A172 (cell line): Measurements from ENCODE around the gene SERP2. TPM values are rescaled to one million over a fixed set of nuclear protein-coding genes. Genes with fewer than 3 reads are reported as not detected.

Source experiments
- DNase-seq: peaks from one replicate; pipeline ENCODE4 v3.0.0-alpha.2; 2015; ENCODE audit warnings: low spot score
- total RNA-seq: library from RNA; depleted of rRNA; stranded (reverse); fragments of >200 nt; shearing (Covaris generic); gene quantifications from 2 replicates; pipeline ENCODE4 v1.2.3, GENCODE V29; 2014

SERP2 gene
- total RNA-seq, 1 experiment from 2014 or later = not detected

DNA sequence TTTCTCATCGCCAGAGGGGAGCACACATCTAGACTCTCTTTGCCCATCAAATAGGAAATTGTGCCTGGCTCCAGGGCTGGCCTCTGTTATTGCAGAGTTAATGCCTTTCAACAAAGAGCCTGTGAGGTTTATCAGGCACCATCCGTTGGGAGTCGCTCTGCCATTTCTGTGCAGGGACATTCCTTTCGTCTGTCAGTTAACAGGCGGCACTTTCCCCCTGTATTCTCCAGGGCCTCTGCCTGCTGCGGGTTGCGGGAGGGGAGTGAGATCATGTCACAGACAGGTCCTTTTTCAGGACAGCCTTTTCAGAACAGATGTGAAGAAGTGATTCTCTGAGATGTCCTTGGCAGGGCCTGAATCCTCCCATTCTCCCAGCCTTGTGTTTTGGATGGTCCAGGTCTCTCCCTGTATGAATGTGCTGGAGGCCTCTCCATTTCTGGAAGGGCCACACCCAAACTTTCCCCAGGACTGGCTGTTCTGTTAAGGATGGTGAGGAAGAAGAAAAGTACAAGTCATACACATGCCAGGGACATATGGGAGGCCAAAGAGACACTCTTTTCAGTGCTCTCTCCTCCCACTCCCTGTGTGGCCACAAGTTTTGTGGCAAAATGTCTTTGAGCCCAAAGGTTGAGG, 14.9 kb downstream of the SERP2 start:
- DNase-seq = no peak

DNA sequence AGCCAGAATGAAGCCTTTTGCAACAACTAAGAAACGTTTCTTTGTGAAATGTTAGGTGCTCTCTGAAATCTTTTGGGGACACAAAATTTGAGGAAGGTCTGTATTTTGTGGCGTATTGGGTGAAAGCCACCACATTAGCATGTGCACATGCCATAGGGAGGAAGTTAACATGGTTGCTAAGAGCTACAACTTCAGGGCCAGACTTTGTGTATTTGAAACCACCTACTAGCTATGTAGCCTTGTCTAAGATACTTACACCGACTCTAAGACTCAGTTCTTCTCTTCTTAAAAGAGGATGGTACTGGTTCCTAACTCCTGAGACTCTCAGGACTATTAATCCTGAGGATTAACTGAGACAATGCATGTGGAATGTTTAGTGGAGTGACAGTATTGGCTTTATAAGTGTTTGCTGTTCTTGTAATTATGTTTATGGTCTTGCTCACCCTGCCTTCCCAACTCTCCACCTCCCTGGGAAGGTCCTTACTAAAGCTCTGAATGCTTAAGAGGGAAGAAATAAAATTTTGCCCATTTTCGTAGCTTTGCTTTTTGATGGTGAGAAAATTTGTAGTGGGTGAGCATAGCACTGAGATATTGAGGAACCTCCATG, 15.5 kb downstream of the SERP2 start:
- no peak for DNase-seq

DNA sequence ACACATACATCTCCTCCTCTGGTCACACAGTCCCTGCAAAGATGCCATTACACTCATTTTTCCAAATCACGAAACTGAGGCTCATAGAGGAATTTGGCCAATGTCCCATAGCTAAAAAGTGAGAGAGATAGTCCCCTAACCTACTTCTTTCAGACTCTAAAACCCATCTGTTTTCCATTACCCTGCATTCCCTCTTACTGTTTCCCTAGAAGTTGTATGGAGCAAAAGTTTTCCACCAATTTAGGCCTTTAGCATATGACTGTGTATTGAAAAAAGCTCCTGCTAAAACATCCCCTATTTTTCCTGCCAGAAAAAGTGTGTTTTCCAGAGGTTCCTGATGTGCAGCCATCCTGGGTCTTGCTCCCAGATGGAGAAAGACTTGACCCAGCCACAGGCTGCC, 16.3 kb downstream of the SERP2 start:
- DNase-seq = no peak

DNA sequence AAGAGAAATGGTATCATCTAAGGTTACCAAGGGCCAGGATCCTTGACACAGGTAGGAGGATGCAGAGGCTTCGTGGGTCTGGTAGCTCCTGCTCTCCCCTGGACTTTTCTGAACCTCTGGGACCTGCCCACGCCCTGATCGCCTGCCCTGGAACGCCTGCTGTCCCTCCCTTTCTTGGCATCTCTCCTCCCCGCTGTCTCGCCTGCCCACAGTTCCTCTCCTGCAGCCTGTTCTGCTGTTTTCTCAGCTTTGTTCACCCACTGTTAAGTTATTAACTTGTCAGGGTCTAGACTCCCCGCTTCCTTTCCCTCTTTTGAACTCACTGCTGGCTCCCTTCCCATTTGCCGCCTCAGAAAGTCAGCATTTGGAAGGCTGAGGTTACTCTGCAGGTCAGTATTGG, 19.8 kb downstream of the SERP2 start:
- no peak for DNase-seq

DNA sequence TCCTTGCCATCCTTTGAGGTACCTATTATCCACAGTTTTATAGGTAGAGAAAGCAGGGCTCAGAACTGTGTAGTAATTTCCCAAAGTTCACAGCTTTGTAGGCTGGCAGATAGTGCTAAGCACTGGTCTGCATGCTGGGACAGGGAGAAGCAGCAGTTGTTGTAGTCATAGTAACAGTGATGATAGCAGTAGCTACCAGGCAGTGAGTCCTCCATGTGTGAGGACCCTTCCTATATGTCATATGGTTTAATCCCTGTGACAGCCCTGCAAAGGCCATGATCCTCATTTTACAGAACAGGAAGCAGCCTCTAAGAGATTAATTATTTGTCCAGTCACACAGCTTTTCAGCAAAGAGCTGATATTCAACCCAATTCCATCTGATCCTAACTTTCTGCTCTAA, 21.0 kb downstream of the SERP2 start:
- no peak for DNase-seq

DNA sequence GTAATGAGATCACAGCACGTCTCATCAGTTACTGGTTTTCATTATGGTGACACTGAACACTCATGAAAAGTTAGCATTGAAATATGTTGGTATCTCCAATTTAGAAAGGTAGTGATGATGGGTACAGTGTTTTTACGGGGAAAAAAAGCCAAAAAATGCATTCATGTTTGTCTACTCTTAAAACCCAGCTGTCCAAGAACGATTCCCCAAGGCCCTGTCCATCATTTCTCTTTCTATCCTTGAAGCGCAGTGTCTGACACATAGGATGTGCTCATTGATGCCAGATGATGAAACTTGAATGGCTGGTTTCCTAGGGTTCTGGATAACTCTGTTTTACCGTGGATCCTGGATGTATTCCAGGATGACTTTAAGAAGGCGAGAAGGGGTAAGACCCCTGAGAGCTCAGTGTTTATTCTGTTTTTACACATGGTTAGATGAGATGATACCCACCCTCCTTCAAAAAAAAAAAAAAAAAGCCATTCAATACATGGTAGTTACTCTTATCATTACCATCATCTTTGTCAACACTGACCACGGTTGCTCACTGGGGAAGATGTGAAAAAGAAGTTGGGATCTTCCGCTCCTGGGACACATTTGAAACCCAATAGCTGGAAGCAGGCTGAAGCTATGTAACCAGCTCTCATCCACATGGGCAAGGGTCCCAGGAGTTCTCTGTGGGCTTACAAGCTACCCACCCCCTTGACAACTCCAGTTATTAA, 22.5 kb downstream of the SERP2 start:
- DNase-seq = no peak

DNA sequence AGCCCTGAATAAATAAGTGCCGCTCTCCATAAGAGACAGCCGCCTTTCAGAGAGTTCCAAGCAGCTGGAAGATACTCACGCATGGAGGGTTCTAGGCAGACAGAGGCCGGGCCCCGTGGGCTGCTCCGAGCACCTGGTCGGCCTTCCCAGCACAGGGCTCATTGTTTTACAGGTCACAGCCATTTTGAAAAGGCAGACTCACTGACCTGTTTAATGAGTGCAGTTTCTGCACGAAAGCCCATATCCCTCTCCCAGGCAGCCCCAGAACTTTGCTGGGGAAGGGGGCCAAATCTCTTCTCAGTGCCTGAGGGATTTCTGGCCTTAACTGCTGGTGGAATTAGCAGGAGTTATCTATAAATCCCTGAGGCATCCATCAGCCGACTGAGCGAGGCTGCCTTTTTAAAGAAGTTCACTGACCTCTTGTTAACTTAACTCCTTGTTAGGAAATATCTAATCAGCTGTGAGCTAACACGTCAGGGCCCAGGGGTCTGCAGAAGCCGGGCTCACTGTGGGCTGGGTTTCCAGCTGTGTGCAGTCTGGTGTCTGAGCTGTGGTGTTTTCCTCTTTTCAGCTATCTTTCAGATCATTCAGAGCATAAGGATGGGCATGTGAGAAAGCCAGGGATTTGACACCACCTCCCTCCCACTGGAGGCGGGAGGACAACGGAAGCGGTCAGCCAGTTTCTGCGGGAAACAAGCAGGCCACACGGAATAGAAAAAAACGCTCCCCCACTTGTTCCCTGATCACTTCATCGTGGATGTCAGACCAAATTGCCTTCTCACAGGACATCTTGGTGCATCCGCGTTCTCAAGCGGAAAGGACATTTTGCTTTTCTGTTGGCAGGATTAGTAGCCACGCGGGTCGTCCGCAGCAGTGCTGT, 23.3 kb downstream of the SERP2 start:
- no peak for DNase-seq

DNA sequence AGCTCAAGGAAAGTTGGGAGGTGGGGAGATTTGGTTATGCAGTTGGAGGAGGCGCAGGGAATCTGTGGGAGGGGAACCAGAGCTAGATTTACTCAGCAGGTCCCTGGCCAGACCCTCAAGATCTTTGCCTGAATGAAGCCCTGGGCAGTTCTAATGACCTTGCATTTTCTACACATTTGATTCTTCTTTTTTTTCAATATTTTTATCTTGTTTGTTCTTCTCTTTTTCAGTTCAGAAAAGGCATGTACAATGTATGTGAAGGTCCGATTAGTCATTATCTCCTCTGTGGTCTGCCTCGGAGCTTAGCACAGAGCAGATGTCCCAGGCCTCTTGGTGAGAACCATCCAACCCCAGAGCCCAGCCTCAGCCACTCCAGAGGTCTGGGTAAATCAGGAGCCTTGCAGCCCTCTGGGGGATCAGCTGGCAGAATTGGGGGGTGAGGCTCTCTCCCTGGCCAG, 24.2 kb downstream of the SERP2 start:
- no peak for DNase-seq

DNA sequence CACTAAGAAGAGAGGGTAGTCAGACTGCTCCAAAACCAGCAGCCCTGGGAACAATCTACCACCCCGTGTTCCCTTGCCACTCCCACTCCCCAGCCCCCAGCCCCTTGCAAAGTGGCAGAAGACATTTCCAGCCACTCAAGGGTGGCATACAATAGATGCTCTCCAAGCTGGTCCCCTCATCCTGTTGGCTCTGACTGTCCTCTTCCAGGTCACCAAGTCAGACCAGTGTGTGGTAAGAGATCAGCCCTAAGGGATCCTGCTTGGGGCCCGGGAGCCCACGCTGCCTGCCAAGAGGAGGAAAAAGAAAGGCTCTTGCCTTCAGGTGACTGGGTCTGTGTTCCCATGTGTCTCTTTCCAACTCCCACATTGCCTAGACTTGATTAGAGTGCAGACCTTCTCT, 25.0 kb downstream of the SERP2 start:
- no peak for DNase-seq

DNA sequence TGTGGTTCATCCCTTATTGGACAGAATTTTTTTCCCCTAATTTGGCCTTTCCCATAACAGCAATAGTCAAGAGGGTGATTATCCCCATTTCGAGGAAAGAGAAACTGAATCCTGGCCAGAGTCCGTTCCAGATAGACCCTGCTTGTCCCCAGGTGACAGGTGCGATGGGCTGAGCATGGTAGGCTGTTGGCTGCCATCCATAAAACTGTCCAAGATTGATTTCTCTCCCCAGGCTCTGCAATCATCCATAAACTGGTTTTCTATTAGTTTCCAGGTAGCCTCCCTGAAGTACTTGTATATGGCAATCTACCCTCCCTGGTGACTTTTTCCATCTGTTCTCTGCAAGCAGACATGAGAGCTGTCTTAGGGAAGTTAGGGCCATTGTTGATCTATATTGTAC, 25.4 kb downstream of the SERP2 start:
- DNase-seq = no peak

DNA sequence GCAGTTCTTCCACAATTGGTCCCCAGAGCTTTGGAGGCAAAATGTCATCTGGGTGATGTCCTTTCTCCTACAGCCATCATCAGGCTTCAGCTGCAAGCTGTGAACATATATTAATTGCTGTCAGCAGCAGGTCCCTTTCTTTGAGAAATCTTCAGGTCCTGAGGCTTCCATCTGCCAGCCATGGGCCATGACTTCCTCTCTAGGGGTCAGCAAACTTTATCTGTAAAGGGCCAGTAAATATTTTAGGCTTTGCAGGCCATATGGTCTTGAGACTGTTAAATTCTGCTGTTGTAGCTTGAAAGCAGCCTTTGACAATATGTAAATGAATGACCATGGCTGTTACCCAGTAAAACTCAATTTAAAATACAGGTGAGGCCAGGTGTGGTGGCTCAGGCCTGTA, 27.1 kb downstream of the SERP2 start:
- DNase-seq = no peak

DNA sequence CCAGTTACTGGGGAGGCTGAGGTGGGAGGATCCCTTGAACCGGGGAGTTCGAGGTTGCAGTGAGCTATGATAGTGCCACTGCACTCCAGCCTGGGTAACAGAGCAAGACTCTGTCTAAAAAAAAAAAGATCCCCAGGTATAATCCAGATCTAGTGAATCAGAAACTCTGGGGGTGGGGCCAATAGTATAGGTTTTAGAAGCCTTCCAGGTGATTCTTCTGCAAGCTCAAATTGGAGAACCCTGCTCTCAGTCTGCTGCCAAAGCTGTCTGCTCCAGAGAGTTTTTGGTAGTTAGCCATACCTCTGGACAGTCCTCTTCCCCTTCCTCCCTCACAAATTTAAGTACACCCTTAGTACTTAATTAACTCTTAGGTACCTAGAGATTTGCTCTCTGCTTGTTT, 28.0 kb downstream of the SERP2 start:
- no peak for DNase-seq

DNA sequence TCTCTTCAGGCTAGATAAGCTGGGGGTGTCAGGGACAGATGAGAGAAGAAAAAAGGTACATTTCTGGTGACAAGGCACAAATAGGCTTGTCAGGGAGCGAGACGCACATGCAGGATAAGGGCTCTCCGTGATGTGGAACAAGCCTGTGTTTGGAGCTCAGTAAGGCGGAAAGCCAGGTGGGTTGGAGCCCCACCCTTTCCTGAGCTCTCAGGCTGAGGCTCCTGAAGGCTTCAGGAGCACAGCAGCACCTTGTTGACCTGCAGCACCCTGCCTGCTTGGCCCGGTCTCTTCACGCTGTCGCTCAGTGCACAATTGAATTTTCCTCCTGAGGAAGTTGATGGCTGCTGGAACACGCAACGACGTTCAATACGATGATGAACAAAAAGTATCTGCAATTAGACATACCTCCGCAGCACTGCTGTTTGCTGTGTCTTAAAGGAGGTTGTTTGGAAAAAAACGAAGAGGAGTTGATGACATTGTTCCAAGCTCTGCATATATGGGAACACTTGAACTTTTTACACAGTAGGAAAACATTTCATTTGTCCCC, 29.3 kb downstream of the SERP2 start:
- no peak for DNase-seq

DNA sequence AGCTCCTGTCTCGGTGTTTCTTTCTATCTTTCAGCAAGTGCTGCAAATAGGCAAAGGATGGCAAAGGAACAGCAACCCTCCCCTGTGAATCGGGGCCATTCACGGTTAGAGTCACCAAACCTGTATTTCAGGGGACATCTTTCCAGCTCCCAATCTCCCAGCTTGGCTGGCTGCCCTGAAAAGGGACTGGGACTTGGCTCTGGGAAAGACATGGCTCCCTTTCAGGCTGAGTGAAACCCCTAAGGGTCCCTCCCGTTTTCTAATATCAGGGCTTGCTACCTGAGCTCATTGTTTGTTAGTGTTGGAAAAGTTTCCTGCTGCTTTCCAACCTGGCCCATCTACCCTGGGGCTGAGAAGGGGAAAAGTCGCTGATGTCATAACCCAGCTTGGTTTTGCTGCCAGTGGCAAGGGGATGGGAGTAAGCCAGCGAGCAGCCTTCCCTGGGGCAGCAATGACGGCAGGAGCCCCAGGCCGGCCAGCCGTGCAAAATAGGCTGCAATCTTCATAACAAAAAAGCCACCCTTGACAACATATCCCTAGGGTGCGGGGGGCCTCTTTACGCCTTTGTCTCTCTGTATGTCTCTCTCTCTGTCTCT, 29.9 kb downstream of the SERP2 start:
- no peak for DNase-seq

DNA sequence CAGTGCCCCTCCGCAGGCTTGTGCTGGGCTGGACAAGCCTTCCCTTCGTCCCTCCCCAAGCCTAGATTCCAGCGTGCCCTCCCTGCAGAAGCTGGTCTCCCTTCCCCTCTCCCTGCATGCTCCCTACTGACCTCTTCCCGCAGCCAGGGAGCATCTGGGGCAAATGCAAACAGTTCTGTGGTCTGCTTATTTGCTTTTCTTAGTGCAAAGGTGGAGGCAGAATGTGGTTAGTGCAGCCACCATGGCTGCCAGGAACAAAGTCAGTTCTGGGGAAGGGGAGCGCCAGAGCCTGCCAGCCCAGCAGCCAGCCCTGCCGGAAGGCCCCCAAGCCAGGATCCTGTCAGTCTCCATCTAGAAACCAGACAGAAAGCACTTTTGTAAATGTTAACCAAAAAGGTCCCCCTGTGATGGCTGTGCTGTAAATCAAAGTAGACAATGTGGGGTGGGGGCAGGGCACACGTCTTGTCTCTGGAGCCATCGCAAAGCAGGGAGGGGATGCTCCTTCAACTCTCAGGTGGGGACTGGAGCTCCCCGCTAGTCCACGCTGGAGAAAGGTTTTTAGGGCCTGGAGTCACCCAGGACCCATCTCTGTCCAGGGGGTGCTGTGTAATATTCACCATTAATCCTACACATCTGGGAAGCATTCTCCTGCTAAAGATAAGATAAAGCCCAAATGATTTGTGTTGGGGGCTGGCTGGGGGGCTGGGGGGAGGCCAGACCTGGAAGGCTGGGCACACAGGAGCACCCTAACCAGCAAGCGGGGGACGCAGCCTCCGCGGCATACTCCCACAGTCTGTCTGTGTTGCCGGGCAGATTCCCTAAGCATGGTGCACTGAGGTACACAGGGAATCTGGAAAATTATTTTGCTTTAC, 30.9 kb downstream of the SERP2 start:
- no peak for DNase-seq

DNA sequence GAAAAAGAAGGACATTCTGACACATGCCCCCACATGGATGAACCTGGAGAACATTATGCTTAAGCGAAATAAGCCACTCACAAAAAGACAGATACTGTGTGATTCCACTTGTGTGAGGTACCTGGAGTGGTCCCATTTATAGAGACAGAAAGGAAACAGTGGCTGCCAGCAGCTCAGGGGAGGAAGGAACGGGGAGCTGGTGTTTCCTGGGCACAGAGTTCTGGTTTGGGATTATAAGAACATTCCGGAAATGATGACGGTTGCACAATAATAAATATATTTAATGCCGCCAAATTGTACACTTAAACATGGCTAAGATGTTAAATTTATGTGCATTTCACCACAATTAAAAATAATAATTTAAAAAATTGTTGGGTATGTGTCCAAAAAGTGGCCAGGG, 33.0 kb downstream of the SERP2 start:
- DNase-seq = no peak

DNA sequence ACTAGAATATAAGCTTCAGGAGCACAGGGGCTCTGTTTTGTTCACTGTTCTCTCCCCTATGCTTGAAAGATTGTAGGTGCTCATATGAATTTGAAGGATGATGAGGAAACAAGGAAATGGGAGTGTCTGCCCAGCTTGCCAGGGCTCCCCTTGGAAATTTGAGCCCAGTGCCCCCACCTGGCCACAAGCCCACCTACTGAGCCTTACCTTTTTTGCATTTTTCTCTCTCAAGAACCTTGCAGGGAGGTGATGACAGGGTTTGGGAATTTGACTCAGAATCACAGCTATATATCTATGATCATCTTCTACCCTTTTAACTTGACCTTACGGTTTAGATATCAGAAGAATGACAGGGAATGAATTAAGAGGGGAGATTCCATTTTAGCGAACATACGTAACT, 33.8 kb downstream of the SERP2 start:
- no peak for DNase-seq

DNA sequence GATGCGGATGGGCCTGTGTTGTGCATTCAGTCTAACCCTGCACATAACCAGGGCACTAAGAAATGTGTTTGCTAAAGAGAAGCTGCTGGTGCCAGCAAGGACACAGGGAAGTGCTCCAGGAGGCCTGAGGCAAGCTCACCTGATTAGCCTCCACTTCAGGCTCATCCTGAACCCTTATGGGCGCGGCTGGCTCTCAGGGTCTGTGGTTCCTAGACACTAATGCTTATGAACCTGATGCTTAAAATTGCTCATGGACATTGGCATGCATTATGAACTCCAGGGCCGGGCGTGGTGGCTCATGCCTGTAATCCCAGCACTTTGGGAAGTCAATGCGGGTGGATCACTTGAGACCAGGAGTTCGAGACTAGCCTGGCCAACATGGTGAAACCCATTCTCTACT, 34.3 kb downstream of the SERP2 start:
- no peak for DNase-seq

DNA sequence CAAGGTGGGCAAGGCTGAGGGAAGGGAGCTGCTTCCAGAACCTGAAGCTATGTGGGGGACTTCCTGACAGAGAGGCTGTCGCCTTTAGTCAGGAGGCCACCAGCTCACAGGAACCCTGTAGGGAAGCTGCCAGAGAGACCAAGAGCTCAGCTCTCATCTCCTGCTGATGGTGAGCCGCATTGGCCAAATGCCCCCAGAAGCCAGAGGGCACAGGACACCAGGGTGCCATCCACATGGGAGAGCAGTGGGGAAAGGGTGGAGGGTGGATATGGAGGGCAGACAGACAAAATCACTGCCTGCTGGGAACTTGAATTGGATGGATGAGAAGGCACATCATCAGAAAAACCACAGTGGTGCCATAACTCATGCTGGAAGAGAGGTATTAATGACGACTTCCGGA, 36.0 kb downstream of the SERP2 start:
- DNase-seq = no peak

DNA sequence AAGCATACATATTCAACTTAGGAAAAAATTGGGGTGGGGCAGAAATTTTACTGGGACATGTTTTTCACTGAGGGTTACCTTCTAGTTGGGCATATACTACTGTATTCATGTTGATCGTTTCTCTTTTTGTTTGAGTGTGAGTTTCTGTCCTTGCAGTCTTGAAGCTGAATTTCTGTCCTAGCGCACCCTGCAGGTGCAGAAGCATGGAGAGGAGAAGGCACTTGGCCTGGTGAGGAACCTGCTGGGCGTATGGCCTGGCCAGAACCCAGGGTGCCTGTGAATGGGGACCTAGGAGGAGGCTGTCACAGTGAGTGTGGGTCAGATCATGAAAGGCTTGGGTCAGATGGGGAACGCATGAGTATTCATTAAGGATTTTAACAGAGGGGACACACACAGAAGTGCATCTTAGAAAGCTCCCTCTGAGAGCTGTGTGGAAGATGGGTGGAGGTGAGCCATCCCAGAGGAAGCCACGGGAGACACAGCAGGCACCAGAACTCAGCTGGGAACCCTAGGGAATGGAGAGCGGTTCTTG, 36.8 kb downstream of the SERP2 start:
- DNase-seq = no peak
